Measurements from ENCODE around the gene ENAH. TPM values are rescaled to one million over a fixed set of nuclear protein-coding genes. Genes with fewer than 3 reads are reported as not detected.

Gene ENAH
- total and polyA plus RNA-seq, 4 donors: 15.5 to 89.4 (median 48.4) TPM

DNA sequence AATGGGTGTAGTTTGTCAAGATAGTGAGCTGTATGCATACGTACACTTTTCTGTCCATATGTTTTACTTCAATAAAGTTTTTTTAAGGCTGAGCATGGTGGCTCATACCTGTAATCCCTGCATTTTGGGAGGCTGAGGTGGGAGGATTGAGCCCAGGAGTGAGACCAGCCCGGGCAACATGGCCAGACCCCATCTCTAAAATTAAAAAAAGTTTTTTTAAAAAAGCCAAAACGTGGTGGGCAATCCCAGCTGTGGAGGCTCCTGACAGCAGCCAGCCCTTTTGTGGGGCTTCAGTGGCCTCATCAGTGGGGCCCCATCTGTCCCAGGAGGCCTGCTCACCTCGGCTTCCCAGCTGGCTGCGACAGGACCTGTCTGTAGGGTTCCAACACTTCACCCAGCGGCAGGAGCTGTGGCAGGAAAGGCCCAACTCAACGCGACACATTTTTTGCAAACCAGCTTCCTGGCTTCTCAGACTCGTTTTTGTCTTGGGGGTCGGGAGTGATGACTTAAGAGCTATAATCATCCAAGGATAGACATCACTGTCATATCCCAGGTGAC is 168.2 kb downstream of the ENAH start:
- Histone ChIP-seq H3K4me3 (no peak overlapping the region), H3K9ac (ENCODE audit: insufficient read depth in 1 of 2, low read length in 2 of 2) (peak overlapping the region in 1 of 2 donors; percentile 24), H3K36me3 (ENCODE audit: control insufficient read depth in 4 of 4, insufficient read depth in 4 of 4, low read length in 4 of 4) (peaks cover 0 to 2% (median 0%) of the 10 kb centered on the region in 4 donors), H3K9me3 (ENCODE audit: control insufficient read depth in 4 of 4, insufficient read depth in 3 of 4, low read length in 3 of 4) (no peaks in the 10 kb centered on the region), H3K4me1 (ENCODE audit: control insufficient read depth in 5 of 5, insufficient read depth in 5 of 5, low read length in 5 of 5) (peaks cover 0 to 30% (median 11%) of the 10 kb centered on the region in 5 donors), H3K27me3 (ENCODE audit: control insufficient read depth in 3 of 3, insufficient read depth in 3 of 3, low read length in 2 of 3) (no peaks in the 10 kb centered on the region), H3K27ac (ENCODE audit: low read depth in 1 of 2, low read length in 1 of 2) (no peak overlapping the region)
- DNase-seq (peak in 1 of 3 donors; percentile 13), ATAC-seq (ENCODE audit: insufficient read depth, low FRiP score) (no peak)
- 58 to 71% methylated on average over 10 of the region's 10 CpGs for WGBS, 2 donors
- TF ChIP-seq, protein P1, sequence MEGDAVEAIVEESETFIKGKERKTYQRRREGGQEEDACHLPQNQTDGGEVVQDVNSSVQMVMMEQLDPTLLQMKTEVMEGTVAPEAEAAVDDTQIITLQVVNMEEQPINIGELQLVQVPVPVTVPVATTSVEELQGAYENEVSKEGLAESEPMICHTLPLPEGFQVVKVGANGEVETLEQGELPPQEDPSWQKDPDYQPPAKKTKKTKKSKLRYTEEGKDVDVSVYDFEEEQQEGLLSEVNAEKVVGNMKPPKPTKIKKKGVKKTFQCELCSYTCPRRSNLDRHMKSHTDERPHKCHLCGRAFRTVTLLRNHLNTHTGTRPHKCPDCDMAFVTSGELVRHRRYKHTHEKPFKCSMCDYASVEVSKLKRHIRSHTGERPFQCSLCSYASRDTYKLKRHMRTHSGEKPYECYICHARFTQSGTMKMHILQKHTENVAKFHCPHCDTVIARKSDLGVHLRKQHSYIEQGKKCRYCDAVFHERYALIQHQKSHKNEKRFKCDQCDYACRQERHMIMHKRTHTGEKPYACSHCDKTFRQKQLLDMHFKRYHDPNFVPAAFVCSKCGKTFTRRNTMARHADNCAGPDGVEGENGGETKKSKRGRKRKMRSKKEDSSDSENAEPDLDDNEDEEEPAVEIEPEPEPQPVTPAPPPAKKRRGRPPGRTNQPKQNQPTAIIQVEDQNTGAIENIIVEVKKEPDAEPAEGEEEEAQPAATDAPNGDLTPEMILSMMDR (IDR thresholded peaks at IDR 0.05; ENCODE audit: control extremely low read depth, extremely low read depth): no peak

DNA sequence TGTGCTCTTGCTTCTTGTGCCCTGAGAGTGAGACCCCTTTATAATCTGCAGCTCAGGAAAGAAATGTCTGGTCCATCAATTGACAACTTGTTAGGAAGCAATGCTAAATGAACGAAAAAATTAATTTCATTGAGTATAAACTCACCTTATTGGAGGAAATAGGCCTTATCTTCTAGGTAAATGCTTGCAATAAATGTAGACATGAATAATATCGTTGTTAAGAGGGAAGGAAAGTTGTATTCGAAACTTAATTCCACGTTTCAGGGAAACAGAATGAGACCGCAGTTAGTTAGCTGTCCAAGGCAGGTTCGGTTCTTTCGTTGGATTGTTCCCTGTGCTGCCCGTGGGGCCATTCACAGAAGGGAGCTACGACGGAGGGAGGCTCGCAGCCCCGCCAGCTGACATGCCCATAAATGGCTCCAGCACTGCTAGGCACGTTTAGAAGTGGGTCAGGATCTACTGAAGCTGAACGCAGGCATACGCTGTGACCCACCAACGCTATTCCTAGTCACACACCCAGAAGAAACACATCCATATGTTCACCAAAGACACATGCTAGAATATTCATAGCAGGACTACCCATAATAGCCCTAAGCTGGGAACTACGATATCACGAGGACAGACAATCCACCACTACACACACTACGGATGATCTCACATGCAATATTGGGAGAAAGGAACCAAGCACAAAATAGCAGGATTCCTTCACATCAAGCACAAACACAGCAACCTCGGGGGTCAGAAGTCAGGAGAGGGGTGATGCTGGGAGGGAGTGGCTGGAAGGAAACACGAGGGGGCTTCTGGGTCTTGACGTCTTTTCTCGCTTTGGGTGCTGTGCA is 168.9 kb downstream of the ENAH start:
- Histone ChIP-seq H3K9me3 (ENCODE audit: control insufficient read depth in 4 of 4, insufficient read depth in 3 of 4, low read length in 3 of 4) (no peaks in the 10 kb centered on the region), H3K4me3 (no peak overlapping the region), H3K27ac (ENCODE audit: low read depth in 1 of 2, low read length in 1 of 2) (no peak overlapping the region), H3K27me3 (ENCODE audit: control insufficient read depth in 3 of 3, insufficient read depth in 3 of 3, low read length in 2 of 3) (no peaks in the 10 kb centered on the region), H3K4me1 (ENCODE audit: control insufficient read depth in 5 of 5, insufficient read depth in 5 of 5, low read length in 5 of 5) (peaks cover 0 to 30% (median 11%) of the 10 kb centered on the region in 5 donors), H3K9ac (ENCODE audit: insufficient read depth in 1 of 2, low read length in 2 of 2) (peak overlapping the region in 1 of 2 donors; percentile 24), H3K36me3 (ENCODE audit: control insufficient read depth in 4 of 4, insufficient read depth in 4 of 4, low read length in 4 of 4) (peaks cover 0 to 2% (median 0%) of the 10 kb centered on the region in 4 donors)
- ATAC-seq (ENCODE audit: insufficient read depth, low FRiP score) (no peak), DNase-seq (peak in 1 of 3 donors; percentile 5)
- 78 to 87% methylated on average over 23 of the region's 23 CpGs for WGBS, 2 donors
- TF ChIP-seq, protein P1 (IDR thresholded peaks at IDR 0.05; ENCODE audit: control extremely low read depth, extremely low read depth): no peak

DNA sequence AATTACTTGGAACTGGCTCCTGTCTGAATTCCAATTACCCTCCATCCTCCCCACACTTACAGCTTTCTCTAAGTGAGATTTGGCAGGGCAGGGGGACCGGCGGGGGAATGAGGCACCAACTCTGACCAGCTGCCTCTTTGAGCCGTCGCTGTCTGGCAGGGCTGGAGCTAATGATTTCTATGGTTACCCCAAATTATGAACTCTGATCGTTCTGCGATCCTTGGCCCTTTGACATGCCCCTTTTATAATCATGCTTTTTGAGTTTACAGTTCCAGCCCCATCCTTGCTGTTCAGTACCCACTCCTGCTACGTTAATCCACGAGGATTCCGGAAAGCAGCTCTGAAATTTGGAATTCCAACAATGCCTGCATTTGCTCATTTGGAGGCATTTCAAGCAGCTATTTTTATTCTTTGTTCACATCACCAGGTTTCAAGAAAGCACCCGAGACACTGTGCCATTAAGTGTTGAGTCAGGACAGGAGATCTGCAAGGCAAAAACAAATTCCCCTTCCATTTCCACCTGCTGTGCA is 170.4 kb downstream of the ENAH start:
- Histone ChIP-seq H3K27ac (ENCODE audit: low read depth in 1 of 2, low read length in 1 of 2) (no peak overlapping the region), H3K4me1 (ENCODE audit: control insufficient read depth in 5 of 5, insufficient read depth in 5 of 5, low read length in 5 of 5) (peaks cover 0 to 30% (median 11%) of the 10 kb centered on the region in 5 donors), H3K9me3 (ENCODE audit: control insufficient read depth in 4 of 4, insufficient read depth in 3 of 4, low read length in 3 of 4) (no peaks in the 10 kb centered on the region), H3K27me3 (ENCODE audit: control insufficient read depth in 3 of 3, insufficient read depth in 3 of 3, low read length in 2 of 3) (no peaks in the 10 kb centered on the region), H3K36me3 (ENCODE audit: control insufficient read depth in 4 of 4, insufficient read depth in 4 of 4, low read length in 4 of 4) (peaks cover 0 to 2% (median 0%) of the 10 kb centered on the region in 4 donors), H3K9ac (ENCODE audit: insufficient read depth in 1 of 2, low read length in 2 of 2) (no peak overlapping the region), H3K4me3 (no peak overlapping the region)
- ATAC-seq (ENCODE audit: insufficient read depth, low FRiP score) (no peak), DNase-seq (peak in 2 of 3 donors; percentile 51 to 54)
- TF ChIP-seq, protein P1 (IDR thresholded peaks at IDR 0.05; ENCODE audit: control extremely low read depth, extremely low read depth): no peak
- 52 to 67% methylated on average over 10 of the region's 10 CpGs for WGBS, 2 donors

Measured in lung (tissue), 12 donors.